Endothelial cell of umbilical vein (primary cell): ENCODE results near the gene STUM. TPM values are rescaled to one million over a fixed set of nuclear protein-coding genes. Genes with fewer than 3 reads are reported as not detected.

ENCODE experiments used
- BruUV-seq: library from RNA; stranded (reverse); fragments of 400-500 nt; replicated peaks from 2 replicates; lab custom pipeline; 2021; lab: Mats Ljungman, UMichigan
- CTCF ChIA-PET: fragments of 300-600, 350-600 bp; sonication (Branson Sonifier 250); formaldehyde crosslinking; loops from one replicate; lab custom pipeline; 2021; ENCODE audit warnings: antibody characterized with exemption, inconsistent platforms; lab: Charles Lee
- POLR2A ChIA-PET: fragments of 300-600, 350-600 bp; sonication (Branson Sonifier 250); formaldehyde crosslinking; loops from one replicate; lab custom pipeline; 2021; ENCODE audit warnings: antibody characterized with exemption, inconsistent platforms; lab: Charles Lee
- DNase-seq: peaks from one replicate; pipeline ENCODE4 v3.0.0-alpha.2; 2011; ENCODE audit warnings: low read depth, low spot score
- FAIRE-seq: peaks from 2 replicates; lab custom pipeline; 2011; peaks lifted over from hg19 to GRCh38; lab: Jason Lieb, UNC
- H2AFZ ChIP-seq: 2 replicates; pipeline ENCODE4 v1.6.0; 2012; ENCODE audit warnings: low read depth, low read length, control low read depth, inconsistent platforms
- H3K27ac ChIP-seq: 2 replicates; pipeline ENCODE4 v1.5.1; 2011; ENCODE audit warnings: low read depth, mild to moderate bottlenecking, control low read depth, low read length, moderate library complexity; ENCODE audit not compliant: insufficient read depth
- H3K27me3 ChIP-seq, 2 experiments: 2 replicates each; pipeline versions ENCODE4 v1.6.0 to v1.6.1; 2011; ENCODE audit warnings: low read length in 2 of 2, mixed read lengths in 1 of 2; ENCODE audit not compliant: control insufficient read depth in 2 of 2, insufficient read depth in 2 of 2
- H3K36me3 ChIP-seq, 2 experiments: 2 replicates in 1 of 2; 3 replicates in 1 of 2; pipeline ENCODE4 v1.5.1; 2011; ENCODE audit warnings: low read length in 2 of 2, mild to moderate bottlenecking in 1 of 2, moderate library complexity in 1 of 2; ENCODE audit not compliant: control insufficient read depth in 2 of 2, insufficient read depth in 2 of 2; ENCODE audit errors: extremely low read depth in 1 of 2
- H3K4me1 ChIP-seq: 3 replicates; pipeline ENCODE4 v1.5.1; 2011; ENCODE audit warnings: mild to moderate bottlenecking, low read length; ENCODE audit not compliant: control insufficient read depth, insufficient read depth; ENCODE audit errors: extremely low read depth
- H3K4me2 ChIP-seq: 2 replicates; pipeline ENCODE4 v1.6.1; 2011; ENCODE audit warnings: low read length, control low read depth, mixed read lengths; ENCODE audit not compliant: insufficient read depth
- H3K4me3 ChIP-seq, 3 experiments: fragments of 200-600 bp in 1 of 3; sonication (generic), shearing (Covaris generic) in 1 of 3; replicated peaks in 1 of 3; 2 replicates each; pipeline ENCODE4 v1.5.1; 2011 to 2016; ENCODE audit warnings: control low read depth in 3 of 3, low read length in 3 of 3, mild to moderate bottlenecking in 2 of 3, inconsistent platforms in 1 of 3, low read depth in 1 of 3, moderate library complexity in 1 of 3; ENCODE audit not compliant: insufficient read depth in 1 of 3
- H3K79me2 ChIP-seq: 2 replicates; pipeline ENCODE4 v1.6.0; 2012; ENCODE audit warnings: low read length, inconsistent platforms; ENCODE audit not compliant: control insufficient read depth, insufficient read depth
- H3K9ac ChIP-seq: replicated peaks from 2 replicates; pipeline ENCODE3; 2011; ENCODE audit warnings: low read length, control low read depth; ENCODE audit not compliant: insufficient read depth; ENCODE audit errors: extremely low read depth
- H3K9me1 ChIP-seq: replicated peaks from 3 replicates; pipeline ENCODE4 v1.6.0; 2011; ENCODE audit warnings: mild to moderate bottlenecking, low read length; ENCODE audit not compliant: control insufficient read depth, insufficient read depth; ENCODE audit errors: extremely low read depth
- H3K9me3 ChIP-seq: replicated peaks from 2 replicates; pipeline ENCODE4 v1.5.1; 2012; ENCODE audit warnings: low read length, inconsistent platforms; ENCODE audit not compliant: control insufficient read depth, insufficient read depth
- H4K20me1 ChIP-seq: replicated peaks from 2 replicates; pipeline ENCODE3; 2011; ENCODE audit warnings: mild to moderate bottlenecking, low read length; ENCODE audit not compliant: control insufficient read depth, insufficient read depth; ENCODE audit errors: extremely low read depth
- EZH2 ChIP-seq: IDR thresholded peaks from 2 replicates; pipeline ENCODE4 v1.6.1; 2012; ENCODE audit warnings: borderline replicate concordance, low read depth, mild to moderate bottlenecking, moderate library complexity, low read length, inconsistent platforms; ENCODE audit not compliant: severe bottlenecking
- FOS ChIP-seq: IDR thresholded peaks from 2 replicates; pipeline ENCODE4 v1.6.1; 2011; ENCODE audit warnings: mild to moderate bottlenecking, low read length, moderate library complexity, borderline replicate concordance; ENCODE audit not compliant: insufficient read depth
- GATA2 ChIP-seq: IDR thresholded peaks from 2 replicates; pipeline ENCODE4 v1.7.0; 2011; ENCODE audit warnings: low read depth, mild to moderate bottlenecking, moderate library complexity, mixed read lengths, low read length; ENCODE audit not compliant: insufficient read length, insufficient read depth
- JUN ChIP-seq: IDR thresholded peaks from 2 replicates; pipeline ENCODE4 v1.6.1; 2011; ENCODE audit warnings: borderline replicate concordance, low read depth; ENCODE audit not compliant: insufficient read length, insufficient read depth
- MYC ChIP-seq: IDR thresholded peaks from one replicate; pipeline ENCODE4 v1.6.1; 2011; ENCODE audit warnings: mild to moderate bottlenecking, low read depth, low read length
- POLR2A ChIP-seq: IDR thresholded peaks from 2 replicates; pipeline ENCODE4 v1.6.1; 2012; ENCODE audit warnings: low read depth, mild to moderate bottlenecking, control low read depth, low read length
- POLR2AphosphoS5 ChIP-seq: IDR thresholded peaks from 2 replicates; pipeline ENCODE4 v1.6.1; 2012; ENCODE audit warnings: low read depth, mild to moderate bottlenecking, control low read depth, low read length, moderate library complexity; ENCODE audit not compliant: insufficient read depth
- dilution Hi-C: fragments of 300-500 bp; cut with MboI; formaldehyde crosslinking; loops from one replicate; pipeline ENCODE4 v1.15.0; 2019; ENCODE audit warnings: low sequenced_read_pairs; ENCODE audit not compliant: extremely low pct_ligation_motif_present
- intact Hi-C: fragments of 100-400 bp; cut with micrococcal nuclease; formaldehyde crosslinking; loops from one replicate; pipeline ENCODE4 v1.10.0; 2022
- polyA plus RNA-seq, 4 experiments: library from polyadenylated mRNA; depleted of rRNA in 3 of 4; stranded (reverse) in 3 of 4; unstranded in 1 of 4; fragments of >200 nt; gene quantifications; 2 replicates each; pipeline versions ENCODE4 v1.2.1 to v1.2.3, GENCODE V29; 2011 to 2012; ENCODE audit warnings: missing spikeins in 1 of 4
- total RNA-seq: library from RNA; stranded (reverse); gene quantifications from 2 replicates; pipeline ENCODE4 v1.2.3, GENCODE V29; 2021
- TF ChIP-seq, protein P1 (sequence below): IDR thresholded peaks from 2 replicates; pipeline ENCODE4 v1.6.1; 2011; ENCODE audit not compliant: insufficient read depth, insufficient read length
- TF ChIP-seq, protein P2 (sequence below), 2 donors: IDR thresholded peaks; 1 replicate in 1 of 2; 2 replicates in 1 of 2; pipeline ENCODE4 v1.5.1; 2011; ENCODE audit warnings: low read length in 2 of 2, mild to moderate bottlenecking in 2 of 2, moderate library complexity in 2 of 2, control low read depth in 1 of 2, inconsistent platforms in 1 of 2, low read depth in 1 of 2; ENCODE audit not compliant: insufficient read depth in 1 of 2; ENCODE audit errors: extremely low read depth in 1 of 2

STUM gene
- total and polyA plus RNA-seq, 2 donors (not counting 3 experiments of a cell fraction or from before 2014, with no cell fraction given), result not detected

DNA sequence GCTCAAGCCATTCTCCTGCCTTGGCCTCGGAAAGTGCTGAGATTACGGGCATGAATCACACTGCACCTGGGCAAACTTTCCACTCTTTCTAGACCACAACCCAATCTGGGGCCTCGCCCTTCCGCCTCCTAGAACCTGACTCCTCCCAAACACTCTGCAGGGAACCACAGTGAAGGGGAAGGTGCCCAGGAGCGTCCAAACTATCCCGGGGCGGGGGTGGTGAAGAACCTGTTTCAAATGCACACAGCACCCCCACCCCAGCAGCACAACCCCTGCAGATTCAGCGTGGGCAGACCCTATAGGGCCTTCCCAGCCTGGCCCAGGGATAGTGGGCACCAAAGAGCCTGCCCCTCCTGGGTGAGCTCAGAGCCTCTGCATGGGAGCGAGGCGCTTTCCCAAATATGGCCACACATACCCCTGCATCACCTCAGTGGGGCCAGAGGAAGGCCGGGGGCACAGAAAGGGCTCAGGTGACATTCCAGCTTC lies 86.9 kb downstream of the STUM start:
- intact Hi-C loops (loop anchor here (2.0 kb wide), 1 partner anchor 185 kb away; no protein-coding TSS in a partner anchor), dilution Hi-C loops (no loop called here)
- no peak for FAIRE-seq
- POLR2A ChIA-PET, result no interaction called here
- Histone ChIP-seq H3K9ac (no peak overlapping the region), H4K20me1 (no peaks in the 10 kb centered on the region), H2AFZ (no peak overlapping the region), H3K9me1 (no peaks in the 10 kb centered on the region), H3K79me2 (no peaks in the 10 kb centered on the region), H3K27ac (no peak overlapping the region), H3K36me3 (peaks cover 0 to 15% of the 10 kb centered on the region in 2 experiments), H3K27me3 (no peaks in the 10 kb centered on the region), H3K9me3 (no peaks in the 10 kb centered on the region), H3K4me3 (no peak overlapping the region), H3K4me1 (no peaks in the 10 kb centered on the region), H3K4me2 (no peak overlapping the region)
- TF ChIP-seq MYC (no peak), EZH2 (no peak), GATA2 (no peak), POLR2AphosphoS5 (no peak), FOS (no peak), JUN (no peak), POLR2A (no peak)
- TF ChIP-seq, protein P1, sequence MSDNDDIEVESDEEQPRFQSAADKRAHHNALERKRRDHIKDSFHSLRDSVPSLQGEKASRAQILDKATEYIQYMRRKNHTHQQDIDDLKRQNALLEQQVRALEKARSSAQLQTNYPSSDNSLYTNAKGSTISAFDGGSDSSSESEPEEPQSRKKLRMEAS, result no peak
- TF ChIP-seq, protein P2, sequence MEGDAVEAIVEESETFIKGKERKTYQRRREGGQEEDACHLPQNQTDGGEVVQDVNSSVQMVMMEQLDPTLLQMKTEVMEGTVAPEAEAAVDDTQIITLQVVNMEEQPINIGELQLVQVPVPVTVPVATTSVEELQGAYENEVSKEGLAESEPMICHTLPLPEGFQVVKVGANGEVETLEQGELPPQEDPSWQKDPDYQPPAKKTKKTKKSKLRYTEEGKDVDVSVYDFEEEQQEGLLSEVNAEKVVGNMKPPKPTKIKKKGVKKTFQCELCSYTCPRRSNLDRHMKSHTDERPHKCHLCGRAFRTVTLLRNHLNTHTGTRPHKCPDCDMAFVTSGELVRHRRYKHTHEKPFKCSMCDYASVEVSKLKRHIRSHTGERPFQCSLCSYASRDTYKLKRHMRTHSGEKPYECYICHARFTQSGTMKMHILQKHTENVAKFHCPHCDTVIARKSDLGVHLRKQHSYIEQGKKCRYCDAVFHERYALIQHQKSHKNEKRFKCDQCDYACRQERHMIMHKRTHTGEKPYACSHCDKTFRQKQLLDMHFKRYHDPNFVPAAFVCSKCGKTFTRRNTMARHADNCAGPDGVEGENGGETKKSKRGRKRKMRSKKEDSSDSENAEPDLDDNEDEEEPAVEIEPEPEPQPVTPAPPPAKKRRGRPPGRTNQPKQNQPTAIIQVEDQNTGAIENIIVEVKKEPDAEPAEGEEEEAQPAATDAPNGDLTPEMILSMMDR (IDR thresholded peaks at IDR 0.05; ENCODE audit: extremely low read depth in 1 of 2, insufficient read depth in 1 of 2, low read depth in 1 of 2, low read length in 2 of 2), result no peak
- DNase-seq, result no peak
- CTCF ChIA-PET, result interaction anchor here (0.9 to 8.8 kb wide), 7 partner anchors 9 to 204 kb away, joined by 3 to 85 read pairs (median 4); partner anchors contain the start of gene ITPKB
- no TSS peak for BruUV-seq
